Neuronal stem cell (in vitro differentiated cells): ENCODE data around the gene FCRL6. TPM values are rescaled to one million over a fixed set of nuclear protein-coding genes. Genes with fewer than 3 reads are reported as not detected.

Experiments used
- DNase-seq: peaks from one replicate; pipeline ENCODE4 v3.0.0-alpha.2; 2013; ENCODE audit warnings: low spot score
- H2AFZ ChIP-seq: one replicate; pipeline ENCODE4 v1.6.1; 2013; ENCODE audit warnings: mild to moderate bottlenecking, low read length, inconsistent platforms
- H2AK5ac ChIP-seq: 2 replicates; pipeline ENCODE4 v1.6.1; 2013; ENCODE audit warnings: low read depth, mild to moderate bottlenecking, inconsistent platforms, low read length, moderate library complexity, mixed read lengths
- H2BK120ac ChIP-seq: 2 replicates; pipeline ENCODE4 v1.6.1; 2013; ENCODE audit warnings: low read depth, mild to moderate bottlenecking, inconsistent platforms, low read length, moderate library complexity, mixed read lengths
- H2BK12ac ChIP-seq: one replicate; pipeline ENCODE4 v1.6.1; 2013; ENCODE audit warnings: low read length, inconsistent platforms
- H2BK15ac ChIP-seq: 2 replicates; pipeline ENCODE4 v1.6.1; 2013; ENCODE audit warnings: mild to moderate bottlenecking, low read length, inconsistent platforms, mixed read lengths
- H2BK5ac ChIP-seq: one replicate; pipeline ENCODE4 v1.6.1; 2013; ENCODE audit warnings: inconsistent platforms, mild to moderate bottlenecking, low read length, moderate library complexity
- H3K14ac ChIP-seq: one replicate; pipeline ENCODE4 v1.6.1; 2013; ENCODE audit warnings: low read length, inconsistent platforms
- H3K18ac ChIP-seq: 2 replicates; pipeline ENCODE4 v1.6.1; 2013; ENCODE audit warnings: low read length, inconsistent platforms
- H3K23ac ChIP-seq: 2 replicates; pipeline ENCODE4 v1.6.1; 2013; ENCODE audit warnings: low read depth, mild to moderate bottlenecking, mixed read lengths, low read length, inconsistent platforms; ENCODE audit not compliant: poor library complexity
- H3K27ac ChIP-seq: replicated peaks from 3 replicates; pipeline ENCODE4 v1.5.1; 2013; ENCODE audit warnings: low read length, inconsistent platforms
- H3K27me3 ChIP-seq, 3 experiments: 2 replicates each; pipeline ENCODE4 v1.6.1; 2013; ENCODE audit warnings: low read length in 3 of 3, mild to moderate bottlenecking in 2 of 3, inconsistent platforms in 1 of 3, low read depth in 1 of 3, mixed read lengths in 1 of 3, moderate library complexity in 1 of 3; ENCODE audit not compliant: control insufficient read depth in 3 of 3, insufficient read depth in 3 of 3
- H3K36me3 ChIP-seq, 2 donors: replicated peaks in 1 of 2; 2 replicates each; pipeline ENCODE4 v1.6.1; 2013; ENCODE audit warnings: low read length in 2 of 2; ENCODE audit not compliant: control insufficient read depth in 2 of 2, insufficient read depth in 2 of 2
- H3K4ac ChIP-seq: 2 replicates; pipeline ENCODE4 v1.6.1; 2013; ENCODE audit warnings: inconsistent platforms, mild to moderate bottlenecking, low read length, moderate library complexity
- H3K4me1 ChIP-seq, 2 donors: 1 replicate in 1 of 2; 2 replicates in 1 of 2; pipeline ENCODE4 v1.6.1; 2013; ENCODE audit warnings: low read length in 2 of 2, low read depth in 1 of 2; ENCODE audit not compliant: control insufficient read depth in 2 of 2, insufficient read depth in 1 of 2
- H3K4me2 ChIP-seq: one replicate; pipeline ENCODE4 v1.6.1; 2013; ENCODE audit warnings: mild to moderate bottlenecking, low read length, inconsistent platforms; ENCODE audit not compliant: insufficient read depth, poor library complexity, severe bottlenecking
- H3K4me3 ChIP-seq, 2 donors: 2 replicates each; pipeline ENCODE4 v1.5.1; 2013; ENCODE audit warnings: low read length in 2 of 2, mild to moderate bottlenecking in 2 of 2, inconsistent platforms in 1 of 2, moderate library complexity in 1 of 2
- H3K79me1 ChIP-seq: one replicate; pipeline ENCODE4 v1.6.1; 2013; ENCODE audit warnings: low read depth, mild to moderate bottlenecking, inconsistent platforms, low read length, moderate library complexity
- H3K9ac ChIP-seq: one replicate; pipeline ENCODE4 v1.6.1; 2013; ENCODE audit warnings: mild to moderate bottlenecking, low read depth, low read length, inconsistent platforms; ENCODE audit not compliant: poor library complexity
- H3K9me3 ChIP-seq, 2 donors: replicated peaks in 1 of 2; 2 replicates each; pipeline versions ENCODE3 to v1.6.1; 2013; ENCODE audit warnings: low read length in 2 of 2, mild to moderate bottlenecking in 2 of 2, inconsistent platforms in 1 of 2, low read depth in 1 of 2, mixed read lengths in 1 of 2, moderate library complexity in 1 of 2; ENCODE audit not compliant: control insufficient read depth in 2 of 2, insufficient read depth in 1 of 2
- H4K8ac ChIP-seq: one replicate; pipeline ENCODE4 v1.6.1; 2013; ENCODE audit warnings: low read depth, mild to moderate bottlenecking, inconsistent platforms, low read length, moderate library complexity
- H4K91ac ChIP-seq: one replicate; pipeline ENCODE4 v1.6.1; 2013; ENCODE audit warnings: low read length, low read depth, mild to moderate bottlenecking, inconsistent platforms; ENCODE audit not compliant: poor library complexity
- WGBS, 2 donors: extraction: QIAGEN DNeasy Blood & Tissue Kit; methylation state at CpG; one replicate each; pipeline ENCODE4 v1.1.7; 2013; ENCODE audit warnings: missing lambda C conversion rate in 2 of 2, mixed read lengths in 1 of 2; ENCODE audit not compliant: insufficient read length in 2 of 2, insufficient replicate concordance in 1 of 2; ENCODE audit errors: extremely low coverage in 2 of 2; 5-methylcytosine and 5-hydroxymethylcytosine counted together
- small RNA-seq: library from polyadenylated mRNA; stranded (forward); fragments of <200 nt; extraction: miRNeasy Mini kit (QIAGEN cat#:217004); gene quantifications from one replicate; pipeline ENCODE3, GENCODE V24; 2013; ENCODE audit not compliant: insufficient read depth

Gene FCRL6

DNA sequence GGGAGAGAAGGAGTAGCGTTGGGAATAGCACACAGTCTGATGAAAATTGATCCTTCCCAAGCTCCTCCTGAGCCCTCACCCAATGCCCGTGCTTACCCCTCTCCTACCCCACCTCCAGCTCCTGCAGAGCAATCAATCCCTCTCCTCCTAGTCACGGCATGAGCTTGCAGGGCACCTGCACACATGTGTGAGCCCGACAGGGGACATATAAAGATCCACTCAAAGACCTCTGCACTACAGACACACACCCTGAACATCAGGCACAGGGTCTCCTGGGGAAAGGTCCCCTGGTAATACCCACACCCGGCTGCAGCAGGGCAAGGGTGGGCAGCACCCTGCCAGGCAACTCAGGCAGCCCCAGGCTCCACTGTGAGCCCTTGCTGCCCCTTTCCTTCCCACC, 59.9 kb downstream of the FCRL6 start:
- no peak overlapping the region for H2AFZ ChIP-seq
- no CpG with 5 or more reads among the region's 5 CpGs for WGBS, 2 donors
- H4K8ac ChIP-seq, result no peak overlapping the region
- H4K91ac ChIP-seq, result no peak overlapping the region
- H2BK5ac ChIP-seq, result no peak overlapping the region
- H2BK120ac ChIP-seq, result no peak overlapping the region
- no peaks in the 10 kb centered on the region for H3K79me1 ChIP-seq
- H3K14ac ChIP-seq, result peak overlapping the region; percentile 85
- no peak overlapping the region for H3K18ac ChIP-seq
- H3K4me3 ChIP-seq, result peak overlapping the region in 1 of 2 donors; percentile 5
- H3K4me1 ChIP-seq, result no peaks in the 10 kb centered on the region
- no peak overlapping the region for H3K4ac ChIP-seq
- no peak overlapping the region for H2BK15ac ChIP-seq
- peak overlapping the region; percentile 11 for H2AK5ac ChIP-seq
- H2BK12ac ChIP-seq, result no peak overlapping the region
- no peaks in the 10 kb centered on the region for H3K9me3 ChIP-seq
- DNase-seq, result no peak
- H3K9ac ChIP-seq, result no peak overlapping the region
- H3K4me2 ChIP-seq, result no peak overlapping the region
- no peaks in the 10 kb centered on the region for H3K36me3 ChIP-seq
- no peak overlapping the region for H3K27ac ChIP-seq
- H3K27me3 ChIP-seq, result peaks cover 0 to 56% (median 5%) of the 10 kb centered on the region in 3 experiments
- H3K23ac ChIP-seq, result no peak overlapping the region

DNA sequence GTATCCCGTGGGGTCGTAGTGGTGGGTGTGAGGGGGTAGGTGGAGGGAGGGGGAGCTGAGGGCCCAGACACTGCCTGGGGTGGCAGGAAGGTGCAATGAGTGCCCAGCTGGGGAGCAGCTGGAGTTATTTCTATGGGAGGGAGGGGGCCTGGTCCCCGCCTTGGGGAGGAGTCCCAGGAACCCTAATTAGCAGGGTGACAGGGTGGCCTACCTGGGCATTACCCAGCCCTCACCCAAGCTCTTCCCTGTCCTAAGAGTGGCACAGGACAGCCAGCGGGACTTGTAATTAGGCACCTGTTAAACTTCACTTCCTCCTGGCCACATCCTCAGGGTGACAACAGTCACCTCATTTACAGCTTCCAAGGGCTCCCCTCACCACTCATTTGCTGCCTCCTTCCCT, 60.4 kb downstream of the FCRL6 start, which contains the start of gene VSIG8:
Gene VSIG8 (minus strand): TSS at position 101 of the 400 bp plus-strand sequence. CDS start 136 bp downstream, outside the sequence.
- Histone ChIP-seq H3K9ac (no peak within 1 kb of the TSS), H4K8ac (no peak within 1 kb of the TSS), H3K23ac (no peak within 1 kb of the TSS), H3K27me3 (peaks cover 0 to 60% (median 4%) of the 10 kb centered on the region in 3 experiments), H2AK5ac (peak within 1 kb of the TSS; percentile 12), H3K14ac (peak within 1 kb of the TSS; percentile 85), H2AFZ (no peak within 1 kb of the TSS), H4K91ac (no peak within 1 kb of the TSS), H2BK12ac (no peak within 1 kb of the TSS), H3K9me3 (no peaks in the 10 kb centered on the region), H2BK15ac (no peak within 1 kb of the TSS), H3K36me3 (no peaks in the 10 kb centered on the region), H2BK120ac (no peak within 1 kb of the TSS), H3K4me1 (peaks cover 0 to under 1% of the 10 kb centered on the region in 2 donors), H3K4me2 (no peak within 1 kb of the TSS), H2BK5ac (no peak within 1 kb of the TSS), H3K27ac (no peak within 1 kb of the TSS), H3K4me3 (peak within 1 kb of the TSS in 1 of 2 donors; percentile 5), H3K4ac (no peak within 1 kb of the TSS), H3K18ac (peak within 1 kb of the TSS; percentile 49), H3K79me1 (no peaks in the 10 kb centered on the region)
- no CpG with 5 or more reads among the region's 4 CpGs for WGBS, 2 donors
- no peak for DNase-seq

DNA sequence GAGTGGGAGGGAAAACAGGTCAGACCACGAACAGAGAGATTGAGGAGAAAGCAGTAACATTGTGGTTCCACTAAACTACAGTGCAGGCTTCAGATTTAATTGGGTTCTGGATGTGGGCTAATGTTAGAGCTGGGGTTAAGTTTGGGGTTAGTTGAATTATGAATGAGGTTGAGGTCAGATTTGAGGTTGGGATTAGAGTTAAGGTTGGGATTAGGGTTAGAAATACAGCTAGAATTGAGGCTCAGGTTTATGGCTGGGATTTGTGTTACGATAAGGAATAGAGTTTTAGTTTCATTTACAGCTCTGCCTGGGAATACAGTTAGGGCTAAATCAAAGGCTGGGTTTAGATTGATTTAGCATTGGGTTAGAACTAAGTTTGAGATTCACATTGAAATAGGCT, 62.1 kb downstream of the FCRL6 start:
- Histone ChIP-seq H3K9me3 (no peaks in the 10 kb centered on the region), H4K8ac (no peak overlapping the region), H3K79me1 (no peaks in the 10 kb centered on the region), H2BK5ac (no peak overlapping the region), H2AFZ (no peak overlapping the region), H2BK12ac (no peak overlapping the region), H2AK5ac (no peak overlapping the region), H3K36me3 (no peaks in the 10 kb centered on the region), H3K4me2 (no peak overlapping the region), H4K91ac (no peak overlapping the region), H3K9ac (no peak overlapping the region), H3K18ac (no peak overlapping the region), H3K27ac (no peak overlapping the region), H3K4me1 (peaks cover 0 to 3% of the 10 kb centered on the region in 2 donors), H3K27me3 (peaks cover 0 to 58% (median 2%) of the 10 kb centered on the region in 3 experiments), H2BK15ac (no peak overlapping the region), H3K4me3 (no peak overlapping the region), H3K4ac (no peak overlapping the region), H2BK120ac (no peak overlapping the region), H3K14ac (no peak overlapping the region), H3K23ac (no peak overlapping the region)
- WGBS, 2 donors, result no CpG with 5 or more reads among the region's 2 CpGs
- no peak for DNase-seq

Small RNA genes lying within 50 kb of the gene (small RNA-seq; reads per million reads assigned to genes)
- not detected for gene RF00570
